Endothelial cell of hepatic sinusoid (primary cell): ENCODE data around the gene UGT1A10.

ENCODE experiments used
- in situ Hi-C: cut with HindIII; loops from 2 replicates; pipeline ENCODE4 v1.10.0; 2017; ENCODE audit warnings: low sequenced_read_pairs

The UGT1A10 gene

GRCh38 chr2:233801357-233802131 is 165.3 kb downstream of the UGT1A10 start:
- in situ Hi-C loops, result no loop called here

- in situ Hi-C loops, result no loop called here
Measured at GRCh38 chr2:233802132-233802815, 166.0 kb downstream of the UGT1A10 start.

DNA sequence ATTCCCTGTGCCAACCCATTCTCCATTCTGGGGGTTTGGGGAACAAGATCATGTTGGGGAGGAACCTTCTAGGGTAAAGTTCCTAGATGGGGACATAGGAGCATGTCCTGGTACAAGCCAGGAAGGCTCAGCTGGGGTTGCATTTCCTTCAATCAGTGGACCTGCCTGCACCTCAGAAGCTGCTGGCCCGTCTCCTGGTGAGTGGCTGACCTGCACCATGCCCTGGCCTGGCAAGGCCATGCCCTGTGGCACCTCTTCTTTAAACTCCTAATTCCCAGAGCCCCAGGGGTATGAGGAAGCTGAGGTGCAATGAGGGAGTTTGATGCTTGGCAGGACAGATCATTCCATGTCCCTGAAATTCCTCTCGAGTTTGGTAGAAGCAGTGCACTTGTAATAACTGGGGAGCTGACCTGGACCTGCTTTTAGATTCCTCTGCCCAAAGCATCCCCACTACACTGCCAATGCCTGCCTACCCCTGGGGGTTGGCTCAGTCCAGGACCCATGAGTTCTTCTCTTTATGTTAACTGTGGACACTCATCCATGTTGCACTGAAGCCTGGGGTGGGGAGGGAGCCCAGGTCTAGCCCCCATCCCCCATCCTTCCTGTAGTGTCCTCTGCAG is 167.2 kb downstream of the UGT1A10 start:
- in situ Hi-C loops, result no loop called here

DNA sequence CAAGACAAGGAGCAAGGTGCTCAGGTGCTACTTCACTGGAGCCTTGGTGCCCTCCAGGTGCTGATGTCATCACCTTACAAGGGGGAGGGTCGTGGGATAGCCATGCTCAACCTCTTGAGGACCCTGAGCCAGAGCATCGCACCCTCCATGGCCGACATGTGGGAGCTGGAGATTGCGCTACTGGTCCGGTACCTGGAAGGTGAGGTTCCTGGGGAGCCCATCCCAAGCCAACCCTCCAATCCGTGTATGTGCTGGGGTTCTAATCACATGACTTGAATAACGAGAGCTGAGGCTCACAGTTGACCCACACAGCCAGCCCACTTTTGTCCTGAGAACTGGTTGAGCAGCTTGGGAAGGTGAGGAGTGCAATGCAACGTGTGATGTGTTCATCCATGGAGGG is 167.7 kb downstream of the UGT1A10 start:
- in situ Hi-C loops, result no loop called here

DNA sequence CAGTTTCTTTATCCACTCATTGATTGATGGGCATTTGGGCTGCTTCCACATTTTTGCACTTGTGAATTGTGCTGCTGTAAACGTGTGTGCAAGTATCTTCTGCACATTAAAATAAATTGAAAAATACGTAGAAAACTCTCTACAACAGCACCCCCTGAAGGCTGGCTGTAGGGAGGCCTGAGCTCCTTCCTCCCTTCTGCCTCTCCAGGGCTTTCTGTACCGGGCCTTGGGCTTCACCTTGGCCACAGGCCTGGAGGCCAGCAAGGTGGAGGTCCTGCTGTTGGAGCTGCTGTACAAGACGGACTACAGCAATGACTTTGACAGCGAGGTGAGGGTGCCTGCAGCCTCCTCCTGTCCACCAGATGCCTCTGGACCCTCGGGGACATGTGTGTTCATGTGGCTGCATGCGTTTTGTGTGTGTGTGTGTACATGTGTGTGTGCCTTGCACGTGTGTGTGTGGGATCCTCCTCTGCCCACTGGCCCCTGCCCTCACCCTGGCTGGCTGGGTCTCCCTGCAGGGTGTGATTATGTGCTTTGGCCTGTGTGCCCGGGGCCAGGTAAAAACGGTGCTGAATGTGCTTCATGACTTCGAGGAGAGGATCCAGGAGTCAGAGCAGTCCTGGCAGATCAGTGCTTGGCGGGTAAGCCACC is 171.1 kb downstream of the UGT1A10 start:
- in situ Hi-C loops, result loop anchor here (5.0 kb wide), 1 partner anchor 60 kb away; no protein-coding TSS in a partner anchor

DNA sequence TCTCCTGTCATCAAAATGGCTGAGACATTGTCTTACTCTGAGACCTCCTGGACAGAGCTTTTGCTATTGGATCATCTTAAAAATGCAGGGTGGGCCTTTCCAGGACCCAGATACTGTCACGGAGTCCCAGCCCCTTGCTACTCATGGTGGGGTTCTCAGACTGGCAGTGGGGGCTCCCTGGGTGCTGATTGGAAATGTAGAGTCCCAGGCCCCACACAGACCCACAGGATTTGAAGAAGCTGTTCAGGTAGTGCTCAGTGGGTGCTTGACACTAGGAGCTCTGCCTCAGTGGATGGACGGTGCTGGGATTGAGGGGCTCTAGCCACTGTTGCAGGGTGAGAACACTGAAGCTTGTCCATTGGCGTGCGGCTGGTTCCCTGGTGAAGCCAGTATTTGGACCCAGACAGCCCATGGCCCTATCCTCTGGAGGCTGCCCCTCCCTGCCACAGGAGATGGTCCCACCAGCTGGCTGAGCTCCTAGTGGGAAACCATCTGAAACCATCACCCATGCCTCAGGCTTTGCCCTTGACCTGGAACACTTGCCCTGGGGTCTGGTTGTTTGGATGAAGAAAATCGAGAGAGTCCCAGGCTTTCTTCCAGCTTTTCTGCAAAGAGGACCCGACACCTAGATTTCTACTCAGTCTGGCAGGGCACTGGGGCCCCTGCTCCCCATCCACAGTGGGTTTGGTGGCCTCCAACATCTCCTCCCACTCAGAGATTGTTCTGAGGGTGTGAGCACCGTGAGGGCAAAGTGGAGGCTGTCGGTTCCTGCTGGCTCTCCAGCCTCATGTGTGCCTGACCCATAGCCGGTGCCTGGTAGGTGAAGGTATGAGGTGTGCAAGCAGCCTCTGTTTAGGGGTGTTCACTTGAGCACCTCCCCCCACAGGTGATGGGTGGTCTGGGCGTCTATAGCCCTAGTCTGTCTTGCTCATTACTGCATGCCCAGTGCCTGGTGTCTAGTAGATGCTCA is 172.0 kb downstream of the UGT1A10 start:
- in situ Hi-C loops, result loop anchor here (5.0 kb wide), 1 partner anchor 61 kb away; no protein-coding TSS in a partner anchor

- in situ Hi-C loops, result no loop called here
Measured at GRCh38 chr2:233810385-233810784, 174.1 kb downstream of the UGT1A10 start.

DNA sequence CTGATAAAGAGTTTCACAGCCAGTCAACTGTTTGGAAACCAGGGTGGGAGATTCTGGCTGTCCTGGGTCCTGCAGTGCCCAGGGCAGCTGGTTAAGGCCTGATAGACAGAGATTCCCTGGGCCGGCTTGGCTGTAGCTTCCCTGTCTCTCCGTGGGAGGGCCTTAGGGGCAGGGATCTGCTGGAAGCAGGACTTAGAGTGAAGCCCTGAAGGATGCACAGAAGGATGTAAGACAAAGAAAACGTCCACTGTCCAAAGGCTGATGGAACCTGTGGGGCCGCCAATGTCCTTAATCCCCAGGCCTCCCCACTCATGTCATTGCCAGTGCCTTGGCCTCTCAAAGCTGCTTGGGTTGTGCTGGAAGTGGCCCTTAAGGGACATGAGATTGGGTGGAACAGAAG is 174.8 kb downstream of the UGT1A10 start:
- in situ Hi-C loops, result no loop called here

DNA sequence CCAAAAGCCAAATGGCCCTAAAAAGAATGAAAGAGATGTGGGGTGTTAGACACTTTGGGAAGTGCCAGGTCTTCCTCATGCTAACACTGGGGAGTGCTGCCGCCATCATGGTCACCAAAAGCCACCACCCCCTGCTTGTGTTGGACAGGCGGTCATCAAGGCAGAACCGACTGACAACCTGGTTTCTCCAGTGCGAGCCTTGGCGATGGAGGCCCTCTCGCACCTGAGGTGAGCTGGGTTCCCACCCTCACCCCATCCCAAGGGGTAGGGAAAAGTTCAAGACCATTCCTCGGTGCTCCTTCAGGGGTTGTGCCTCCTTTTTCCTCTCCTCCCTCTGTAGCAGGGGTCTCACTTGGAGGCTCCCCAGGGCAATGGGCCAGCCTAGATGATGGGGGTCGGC is 175.5 kb downstream of the UGT1A10 start:
- in situ Hi-C loops, result no loop called here

DNA sequence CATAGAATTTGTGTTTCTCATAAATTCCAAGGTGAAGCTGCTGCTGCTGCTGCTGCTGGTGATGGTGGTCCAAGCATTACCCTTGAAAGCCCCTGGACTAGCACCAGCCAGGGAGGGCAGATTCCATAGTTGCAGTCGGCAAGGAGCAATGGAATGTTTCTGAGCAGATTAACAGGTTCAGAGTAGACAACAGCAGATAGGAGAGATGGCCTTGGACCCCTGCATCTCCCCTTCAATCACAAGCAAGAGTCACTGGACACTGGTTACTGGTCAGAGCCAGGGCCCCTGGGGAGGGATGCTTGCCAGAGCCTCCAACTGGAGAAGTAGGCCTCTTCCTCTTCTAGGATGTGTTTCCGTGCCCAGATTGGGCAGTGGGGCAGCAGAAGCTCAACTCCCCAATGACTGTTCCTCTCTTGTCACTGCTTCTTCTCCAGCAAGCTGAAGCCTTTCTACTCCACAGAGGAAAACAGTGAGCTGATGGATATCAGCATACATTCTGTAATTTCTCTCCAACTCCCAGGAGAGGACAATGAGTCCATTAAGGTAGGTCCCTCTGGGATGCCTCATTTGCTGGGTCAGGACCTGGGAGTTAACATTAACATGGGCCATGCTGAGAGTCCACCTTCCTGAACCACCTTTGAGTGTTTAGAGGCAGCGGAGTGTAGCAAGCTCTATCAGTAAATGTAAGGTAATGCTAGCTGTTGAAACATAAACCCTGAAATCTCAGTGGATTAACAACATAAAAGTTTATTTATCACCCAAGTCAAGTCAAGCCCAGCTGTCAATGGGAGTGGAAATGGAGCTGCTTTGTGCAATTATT is 177.2 kb downstream of the UGT1A10 start:
- in situ Hi-C loops, result no loop called here

- in situ Hi-C loops, result no loop called here
Measured at GRCh38 chr2:233814056-233814835, 178.0 kb downstream of the UGT1A10 start.

DNA sequence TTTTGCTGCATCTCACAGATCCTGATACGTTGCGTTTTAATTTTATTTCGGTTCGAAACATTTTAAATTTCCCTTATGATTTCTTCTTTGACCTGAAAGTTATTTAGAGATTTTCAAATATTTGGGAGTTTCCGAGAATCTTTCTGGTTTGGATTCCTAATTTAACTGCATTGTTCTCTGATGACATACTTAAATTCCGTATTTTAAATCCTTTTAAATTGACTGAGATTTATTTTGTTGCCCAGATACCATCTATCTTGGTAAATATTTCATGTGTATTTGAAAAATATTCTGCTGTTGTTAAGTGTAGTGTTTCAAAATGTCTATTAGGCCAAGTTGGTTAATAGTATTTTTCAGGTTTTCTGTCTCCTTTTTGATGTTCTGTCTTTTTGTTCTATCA is 179.6 kb downstream of the UGT1A10 start:
- in situ Hi-C loops, result no loop called here

DNA sequence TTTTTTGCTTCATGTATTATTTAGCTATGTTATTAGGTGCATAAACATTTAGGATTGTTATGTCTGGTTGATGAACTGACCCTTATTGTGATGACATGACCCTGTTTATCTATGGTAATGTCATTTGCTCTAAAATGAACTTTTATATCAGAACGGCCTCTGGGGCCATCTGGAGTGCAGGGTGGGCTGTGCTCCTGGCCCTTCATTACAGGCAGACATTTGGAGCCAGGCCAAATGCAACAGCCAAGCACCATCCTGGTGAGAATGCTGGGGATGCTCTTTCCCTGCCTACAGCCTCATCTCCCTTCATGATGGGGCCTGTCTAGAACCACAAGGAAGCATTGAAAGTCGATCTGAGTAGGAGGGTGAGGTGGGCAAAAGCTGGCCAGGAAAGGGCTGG is 180.1 kb downstream of the UGT1A10 start:
- in situ Hi-C loops, result no loop called here

GRCh38 chr2:233816771-233817170 is 180.5 kb downstream of the UGT1A10 start:
- in situ Hi-C loops, result no loop called here

DNA sequence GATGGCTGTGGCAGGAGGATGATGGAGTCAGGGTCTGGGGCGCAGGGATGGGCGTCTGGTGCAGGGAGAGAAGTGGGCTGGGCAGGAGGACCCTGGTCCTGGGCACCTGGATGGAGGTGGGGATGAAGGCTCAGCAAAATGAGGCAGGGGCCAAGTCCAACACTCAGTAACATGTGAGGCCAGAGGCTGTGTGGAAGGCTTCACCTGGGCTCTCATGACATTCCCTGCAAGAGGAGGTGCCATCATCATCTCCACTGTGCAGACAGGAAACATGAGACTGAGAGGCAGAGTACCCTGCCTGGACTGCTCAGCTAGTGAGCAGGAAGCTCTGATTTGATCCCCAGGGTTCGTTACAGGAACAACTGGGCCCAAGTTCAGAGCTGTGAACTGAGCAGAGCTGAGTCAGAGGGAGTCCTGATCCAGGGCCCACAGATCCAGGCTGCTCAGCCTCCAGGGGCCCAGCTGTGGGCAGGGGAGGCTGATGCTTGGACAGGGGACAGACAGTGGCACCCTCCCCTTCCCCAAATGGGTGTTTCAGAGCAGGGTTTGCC is 181.2 kb downstream of the UGT1A10 start:
- in situ Hi-C loops, result no loop called here

- in situ Hi-C loops, result no loop called here
Measured at GRCh38 chr2:233817995-233818638, 181.9 kb downstream of the UGT1A10 start.

- in situ Hi-C loops, result no loop called here
Measured at GRCh38 chr2:233818639-233819621, 182.7 kb downstream of the UGT1A10 start.
